ENCODE measurements around the gene DHRS7. TPM values are rescaled to one million over a fixed set of nuclear protein-coding genes. Genes with fewer than 3 reads are reported as not detected.

DHRS7 gene
- total RNA-seq, 1 donor from 2014 or later = 89.3 TPM

GRCh38 chr14:60151715-60152114 lies 13.5 kb downstream of the DHRS7 start:
- DNase-seq (ENCODE audit: low read depth) = peak; percentile 50
- TF ChIP-seq CTCF (conservative IDR thresholded peaks at IDR 0.05; ENCODE audit: low read depth, low read length) = no peak
- no peak overlapping the region for H3K4me3 ChIP-seq (ENCODE audit: low read depth, low read length)

GRCh38 chr14:60134702-60135101 lies 30.5 kb downstream of the DHRS7 start:
- no peak for TF ChIP-seq CTCF (conservative IDR thresholded peaks at IDR 0.05; ENCODE audit: low read depth, low read length)
- no peak overlapping the region for H3K4me3 ChIP-seq (ENCODE audit: low read depth, low read length)
- DNase-seq (ENCODE audit: low read depth) = no peak

GRCh38 chr14:60133487-60133886 lies 31.7 kb downstream of the DHRS7 start:
- no peak for TF ChIP-seq CTCF (conservative IDR thresholded peaks at IDR 0.05; ENCODE audit: low read depth, low read length)
- DNase-seq (ENCODE audit: low read depth) = no peak
- H3K4me3 ChIP-seq (ENCODE audit: low read depth, low read length) = no peak overlapping the region

GRCh38 chr14:60125918-60126317 lies 39.3 kb downstream of the DHRS7 start:
- H3K4me3 ChIP-seq (ENCODE audit: low read depth, low read length) = no peak overlapping the region
- no peak for TF ChIP-seq CTCF (conservative IDR thresholded peaks at IDR 0.05; ENCODE audit: low read depth, low read length)
- no peak for DNase-seq (ENCODE audit: low read depth)

- TF ChIP-seq CTCF (conservative IDR thresholded peaks at IDR 0.05; ENCODE audit: low read depth, low read length) = no peak
- no peak overlapping the region for H3K4me3 ChIP-seq (ENCODE audit: low read depth, low read length)
- no peak for DNase-seq (ENCODE audit: low read depth)
Measured at GRCh38 chr14:60116181-60116580, 49.0 kb downstream of the DHRS7 start.

GRCh38 chr14:60114881-60115280 lies 50.3 kb downstream of the DHRS7 start:
- no peak for DNase-seq (ENCODE audit: low read depth)
- no peak for TF ChIP-seq CTCF (conservative IDR thresholded peaks at IDR 0.05; ENCODE audit: low read depth, low read length)

GRCh38 chr14:60111732-60112131 lies 53.5 kb downstream of the DHRS7 start:
- H3K4me3 ChIP-seq (ENCODE audit: low read depth, low read length) = no peak overlapping the region
- no peak for TF ChIP-seq CTCF (conservative IDR thresholded peaks at IDR 0.05; ENCODE audit: low read depth, low read length)
- DNase-seq (ENCODE audit: low read depth) = no peak

More at GRCh38 chr14:60114881-60115280, 50.3 kb downstream of the DHRS7 start:
- H3K4me3 ChIP-seq (ENCODE audit: low read depth, low read length) = no peak overlapping the region

All from epithelial cell of proximal tubule (primary cell).